Stimulated activated CD4-positive, alpha-beta T cell treated with anti-CD3 and anti-CD28 coated beads, Interleukin-15, amount 100 ng/mL, for 24 hours (primary cell): ENCODE measurements around the gene SUCO.

ENCODE experiments used
- DNase-seq: peaks from one replicate; pipeline ENCODE4 v3.0.0-alpha.2; 2020

Gene SUCO

DNA sequence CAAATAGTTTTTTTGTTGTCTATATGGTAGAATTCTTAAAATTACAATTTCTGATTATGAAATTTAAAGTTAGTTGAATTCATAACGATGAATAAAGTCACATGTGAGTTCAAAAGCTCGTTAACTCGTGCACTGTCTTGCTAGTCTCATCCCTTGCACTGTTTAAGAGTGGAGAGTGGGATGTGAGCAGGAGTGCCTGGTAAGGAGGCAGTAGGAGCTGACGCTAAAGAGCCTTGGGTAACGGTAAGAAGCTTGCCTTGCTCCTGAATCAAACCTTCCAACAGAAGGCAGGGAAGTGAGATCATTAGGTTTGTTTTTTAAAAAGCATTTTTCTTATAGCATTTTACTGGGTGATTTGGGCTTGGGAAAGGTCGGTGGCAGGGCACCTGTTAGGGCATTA is 123.6 kb downstream of the SUCO start:
- DNase-seq, result no peak

DNA sequence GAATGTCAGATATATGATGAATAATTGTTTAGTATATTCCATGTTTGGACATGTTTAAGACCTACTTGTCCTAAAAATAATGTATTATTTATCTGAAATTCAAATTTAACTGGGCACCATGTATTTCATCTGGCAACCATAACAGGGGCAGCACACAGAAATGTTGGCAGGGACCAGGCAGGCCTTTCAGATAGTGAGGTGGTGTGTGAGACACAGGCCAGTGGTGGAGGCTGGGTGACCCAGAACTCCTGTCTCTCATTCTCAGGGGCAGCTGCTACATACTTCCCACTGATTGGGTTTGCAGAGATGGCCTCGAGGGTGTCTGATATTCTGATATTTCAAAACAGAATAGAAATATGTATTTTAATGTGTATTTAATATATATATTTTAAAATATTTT is 124.6 kb downstream of the SUCO start:
- DNase-seq, result no peak

DNA sequence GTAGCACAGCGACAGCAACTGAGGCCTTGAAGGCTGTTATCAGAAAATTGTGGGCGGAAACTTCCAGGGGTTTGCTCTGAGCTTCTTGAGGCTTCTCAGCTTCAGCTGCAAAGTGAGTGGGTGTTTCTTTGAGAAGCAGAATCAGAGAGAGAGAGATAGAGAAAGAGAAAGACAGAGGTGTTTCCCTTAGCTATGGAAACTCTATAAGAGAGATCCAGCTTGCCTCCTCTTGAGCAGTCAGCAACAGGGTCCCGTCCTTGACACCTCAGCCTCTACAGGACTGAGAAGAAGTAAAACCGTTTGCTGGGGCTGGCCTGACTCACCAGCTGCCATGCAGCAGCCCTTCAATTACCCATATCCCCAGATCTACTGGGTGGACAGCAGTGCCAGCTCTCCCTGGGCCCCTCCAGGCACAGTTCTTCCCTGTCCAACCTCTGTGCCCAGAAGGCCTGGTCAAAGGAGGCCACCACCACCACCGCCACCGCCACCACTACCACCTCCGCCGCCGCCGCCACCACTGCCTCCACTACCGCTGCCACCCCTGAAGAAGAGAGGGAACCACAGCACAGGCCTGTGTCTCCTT is 126.0 kb downstream of the SUCO start, which contains the start of gene FASLG:
Gene FASLG (plus strand): TSS at position 233 of the 583 bp plus-strand sequence. CDS start 99 bp downstream, at position 332.
- peak; percentile 77 for DNase-seq

DNA sequence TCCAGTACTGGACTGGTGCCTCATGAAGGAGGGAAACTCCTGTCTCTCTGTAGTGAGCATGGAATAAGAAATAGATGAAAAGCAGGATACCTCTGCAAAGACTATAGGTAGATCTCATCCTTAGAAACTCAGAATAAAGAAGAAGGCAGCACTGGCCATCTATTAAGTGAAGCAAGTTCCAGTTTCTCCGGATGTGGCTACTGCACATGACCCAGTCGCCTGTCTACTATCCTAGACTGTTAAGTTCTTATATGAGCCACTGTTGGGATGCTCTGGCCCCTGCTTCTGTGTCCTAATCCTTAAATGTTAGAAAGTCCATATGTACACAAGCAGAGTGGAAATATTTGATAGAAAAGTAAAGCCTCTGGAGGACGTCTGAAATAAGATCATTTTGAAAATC is 128.2 kb downstream of the SUCO start:
- DNase-seq, result no peak
